Aorta (tissue), 5 donors: ENCODE measurements around the gene AFAP1. TPM values are rescaled to one million over a fixed set of nuclear protein-coding genes. Genes with fewer than 3 reads are reported as not detected.

Source experiments
- ATAC-seq: fragments of 200-7000 bp; cut with Tn5 transposase; one replicate; pipeline ENCODE4 v1.9.1; 2022; ENCODE audit warnings: moderate library complexity; ENCODE audit not compliant: low FRiP score
- DNase-seq, 2 donors: peaks; one replicate each; pipeline ENCODE4 v3.0.0-alpha.2; 2020
- H3K27ac ChIP-seq, 2 donors: one replicate each; pipeline ENCODE4 v1.5.1; 2013; ENCODE audit warnings: low read length in 2 of 2, mild to moderate bottlenecking in 2 of 2, moderate library complexity in 2 of 2, control low read depth in 1 of 2, inconsistent platforms in 1 of 2, low read depth in 1 of 2
- H3K27me3 ChIP-seq, 2 donors: one replicate each; pipeline ENCODE4 v1.6.1; 2013; ENCODE audit warnings: control low read depth in 1 of 2, low read length in 1 of 2, mild to moderate bottlenecking in 1 of 2, moderate library complexity in 1 of 2; ENCODE audit not compliant: insufficient read depth in 2 of 2, control insufficient read depth in 1 of 2
- H3K36me3 ChIP-seq, 2 donors: one replicate each; pipeline ENCODE4 v1.6.1; 2013; ENCODE audit warnings: control low read depth in 1 of 2, low read length in 1 of 2, mild to moderate bottlenecking in 1 of 2; ENCODE audit not compliant: insufficient read depth in 2 of 2, control insufficient read depth in 1 of 2
- H3K4me1 ChIP-seq, 2 donors: one replicate each; pipeline ENCODE4 v1.6.1; 2013; ENCODE audit warnings: low read length in 2 of 2, control low read depth in 1 of 2, mild to moderate bottlenecking in 1 of 2, moderate library complexity in 1 of 2; ENCODE audit not compliant: insufficient read depth in 2 of 2, control insufficient read depth in 1 of 2
- H3K4me3 ChIP-seq, 2 donors: one replicate each; pipeline ENCODE4 v1.5.1; 2013; ENCODE audit warnings: low read length in 2 of 2, control low read depth in 1 of 2, mild to moderate bottlenecking in 1 of 2
- H3K9me3 ChIP-seq: one replicate; pipeline ENCODE4 v1.6.1; 2013; ENCODE audit warnings: mild to moderate bottlenecking, low read length; ENCODE audit not compliant: control insufficient read depth
- WGBS, 2 donors: extraction: QIAGEN DNeasy Blood & Tissue Kit; methylation state at CpG; one replicate each; pipeline ENCODE4 v1.1.7; 2013; 5-methylcytosine and 5-hydroxymethylcytosine counted together
- intact Hi-C, 2 donors: fragments of 100-400 bp; cut with DNase I; formaldehyde crosslinking; loops; one replicate each; pipeline versions ENCODE4 v1.14.2 to v1.15.0; 2022
- polyA plus RNA-seq, 2 donors: library from polyadenylated mRNA; stranded (reverse); fragments of 200-250 nt; gene quantifications; one replicate each; pipeline ENCODE4 v1.2.3, GENCODE V29; 2013
- total RNA-seq, 2 donors: library from RNA; stranded (reverse); fragmentation: NEBNext Ultra II Directional; extraction: Animal tissue kit (Norgen Biotek cat#: 25700); gene quantifications; one replicate each; pipeline ENCODE4 v1.2.1, GENCODE V29; 2021
- donor health status: healthy with polysubstance abuse.
- donor health status: Bipolar disorder and iron deficiency.
- donor health status: DM: no; HTN: no; CAD: no.
- donor health status: DM: no; HTN: no; CAD: no.
- donor health status: DM: yes; HTN: yes; CAD: no.

AFAP1 gene
- total and polyA plus RNA-seq, 4 donors: 4.6 to 60.5 (median 26.9) TPM

DNA sequence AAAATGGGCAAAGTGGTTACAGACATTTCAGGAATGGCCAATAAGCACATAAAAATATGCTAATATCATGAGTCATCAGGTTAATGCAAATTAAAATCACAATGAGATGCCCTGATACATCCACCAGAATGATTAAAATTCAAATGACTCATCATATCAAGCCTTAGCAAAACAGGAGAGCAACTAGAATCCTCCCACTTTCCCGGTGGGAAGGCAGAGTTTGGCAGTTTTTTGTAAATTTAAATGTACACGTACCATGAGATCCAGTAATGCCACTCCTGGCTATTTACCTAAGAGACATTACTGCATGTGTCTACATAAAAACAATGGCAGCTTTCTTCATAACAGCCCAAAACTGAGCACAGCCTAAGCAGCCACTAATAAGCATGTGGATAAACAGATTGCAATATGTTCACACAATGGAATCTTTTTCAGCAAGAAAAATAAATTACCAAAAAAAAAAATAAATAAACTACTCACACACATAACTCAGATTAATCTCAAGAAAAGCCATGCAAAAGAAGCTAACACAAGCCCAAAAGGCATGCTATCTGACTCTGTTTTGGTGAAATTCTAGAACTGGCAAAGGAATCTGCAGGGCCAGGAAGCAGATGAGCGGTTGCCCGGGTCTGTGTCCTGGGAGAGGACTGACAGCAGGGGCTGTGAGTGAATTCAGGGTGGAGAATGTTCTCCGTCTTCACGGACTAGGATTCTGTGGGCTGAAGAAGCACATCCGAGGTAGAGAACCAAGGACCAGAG is 48.8 kb downstream of the AFAP1 start:
- H3K9me3 ChIP-seq: no peaks in the 10 kb centered on the region
- no peaks in the 10 kb centered on the region for H3K27me3 ChIP-seq
- H3K27ac ChIP-seq: no peak overlapping the region
- DNase-seq (no peak), ATAC-seq (no peak)
- no peaks in the 10 kb centered on the region for H3K36me3 ChIP-seq
- intact Hi-C loops: no loop called here
- peaks cover under 1 to 8% of the 10 kb centered on the region in 2 donors for H3K4me1 ChIP-seq
- 31 to 33% methylated on average over 7 of the region's 7 CpGs for WGBS, 2 donors
- H3K4me3 ChIP-seq: no peak overlapping the region

- Histone ChIP-seq H3K27me3 (no peaks in the 10 kb centered on the region), H3K36me3 (no peaks in the 10 kb centered on the region), H3K4me3 (no peak overlapping the region), H3K27ac (no peak overlapping the region), H3K9me3 (no peaks in the 10 kb centered on the region), H3K4me1 (peaks cover 2 to 8% of the 10 kb centered on the region in 2 donors)
- no peak for DNase-seq
- WGBS, 2 donors: 6 to 13% methylated on average over 3 of the region's 3 CpGs
- intact Hi-C loops: no loop called here
- no peak for ATAC-seq
Measured at GRCh38 chr4:7887436-7887835, 52.2 kb downstream of the AFAP1 start.

DNA sequence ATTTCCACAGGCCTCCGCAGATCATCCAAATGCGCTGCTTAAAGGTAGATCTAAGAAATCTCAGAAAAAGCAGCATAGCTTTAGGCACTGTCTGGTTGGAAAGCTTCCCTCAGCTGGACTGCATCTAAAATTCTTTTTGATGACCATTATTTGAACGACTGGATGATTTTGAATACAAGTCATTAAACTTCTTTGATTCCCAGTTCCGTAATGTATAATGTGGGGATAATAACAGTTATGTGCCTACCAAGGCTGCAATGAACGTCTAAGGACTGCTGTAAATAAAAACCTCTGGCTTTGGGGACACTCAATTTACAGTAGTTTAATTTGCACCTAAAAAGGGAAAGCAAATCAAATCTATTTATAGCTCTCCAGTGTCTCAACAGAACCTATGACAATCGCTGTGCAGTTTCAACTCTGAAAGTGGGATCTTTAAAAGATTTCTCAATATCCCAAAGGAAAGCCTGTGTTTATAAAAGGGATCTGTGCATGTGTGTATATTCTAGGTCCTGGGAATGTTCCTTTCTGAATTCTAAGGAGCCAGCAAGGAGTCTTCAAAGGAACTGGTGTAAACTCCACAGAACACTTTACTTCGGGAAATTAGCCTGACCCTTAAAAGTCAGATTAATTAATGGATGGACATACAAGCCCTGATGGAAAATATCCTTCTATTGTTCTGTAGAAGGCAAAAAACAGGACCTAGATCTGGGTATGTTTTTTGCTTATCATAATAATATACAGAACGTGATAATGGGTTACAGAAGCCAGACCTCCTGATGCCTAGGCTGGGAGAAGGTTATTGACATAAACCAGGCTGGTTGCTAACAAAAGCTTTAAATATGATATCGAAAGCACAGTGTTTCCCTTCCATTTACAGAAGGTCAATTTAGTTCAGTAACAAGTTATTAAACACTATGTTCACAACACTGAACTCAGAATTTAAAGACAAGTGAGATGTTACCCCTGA is 53.4 kb downstream of the AFAP1 start:
- Histone ChIP-seq H3K4me1 (peaks cover 2 to 8% of the 10 kb centered on the region in 2 donors), H3K27ac (peak overlapping the region; percentile 63 to 69), H3K4me3 (no peak overlapping the region), H3K9me3 (no peaks in the 10 kb centered on the region), H3K36me3 (no peaks in the 10 kb centered on the region), H3K27me3 (no peaks in the 10 kb centered on the region)
- intact Hi-C loops: no loop called here
- 6 to 10% methylated on average over 9 of the region's 9 CpGs for WGBS, 2 donors
- ATAC-seq: peak; percentile 19
- DNase-seq: no peak

GRCh38 chr4:7885216-7886006 is 54.2 kb downstream of the AFAP1 start:
- no peaks in the 10 kb centered on the region for H3K36me3 ChIP-seq
- no peak overlapping the region for H3K4me3 ChIP-seq
- no peaks in the 10 kb centered on the region for H3K27me3 ChIP-seq
- DNase-seq: peak in 1 of 2 donors; percentile 67
- intact Hi-C loops: no loop called here
- no peaks in the 10 kb centered on the region for H3K9me3 ChIP-seq
- peaks cover 2 to 3% of the 10 kb centered on the region in 2 donors for H3K4me1 ChIP-seq
- peak; percentile 50 for ATAC-seq
- H3K27ac ChIP-seq: peak overlapping the region; percentile 38 to 63
- WGBS, 2 donors: 48 to 50% methylated on average over 16 of the region's 16 CpGs

- Histone ChIP-seq H3K36me3 (no peaks in the 10 kb centered on the region), H3K27ac (peak overlapping the region in 1 of 2 donors; percentile 56), H3K4me3 (no peak overlapping the region), H3K27me3 (no peaks in the 10 kb centered on the region), H3K4me1 (peaks cover 3 to 6% of the 10 kb centered on the region in 2 donors), H3K9me3 (no peaks in the 10 kb centered on the region)
- ATAC-seq (no peak), DNase-seq (no peak)
- intact Hi-C loops: no loop called here
- whole genome bisulfite sequencing, 2 donors: 77 to 78% methylated on average over 7 of the region's 7 CpGs
Measured at GRCh38 chr4:7880683-7881082, 59.0 kb downstream of the AFAP1 start.

DNA sequence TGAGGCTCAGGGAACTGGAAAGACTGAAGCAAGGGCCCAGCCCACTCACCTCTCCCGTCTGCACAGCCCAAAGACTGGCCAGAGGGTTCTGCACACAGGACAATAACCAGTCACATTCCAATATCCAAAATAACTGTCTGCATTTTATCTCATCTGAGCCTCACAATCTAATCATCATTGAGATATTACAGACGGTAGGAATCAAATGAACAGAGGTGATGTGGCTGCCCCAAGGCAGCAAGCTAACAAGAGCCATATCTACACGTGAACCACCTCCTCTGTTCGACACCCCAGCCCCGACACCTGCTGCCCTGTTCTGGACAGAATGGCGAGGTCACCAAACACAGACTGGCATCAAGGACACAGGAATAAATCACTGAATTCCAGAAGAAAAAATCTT is 60.5 kb downstream of the AFAP1 start:
- Histone ChIP-seq H3K4me3 (no peak overlapping the region), H3K4me1 (peaks cover 3 to 6% of the 10 kb centered on the region in 2 donors), H3K27me3 (no peaks in the 10 kb centered on the region), H3K27ac (no peak overlapping the region), H3K9me3 (no peaks in the 10 kb centered on the region), H3K36me3 (no peaks in the 10 kb centered on the region)
- no peak for ATAC-seq
- WGBS, 2 donors: 70 to 71% methylated on average over 6 of the region's 6 CpGs
- intact Hi-C loops: no loop called here
- DNase-seq: no peak

- Histone ChIP-seq H3K27ac (peak overlapping the region in 1 of 2 donors; percentile 61), H3K27me3 (no peaks in the 10 kb centered on the region), H3K4me1 (peaks cover 3 to 6% of the 10 kb centered on the region in 2 donors), H3K9me3 (no peaks in the 10 kb centered on the region), H3K4me3 (no peak overlapping the region), H3K36me3 (no peaks in the 10 kb centered on the region)
- 49% methylated on average over 6 of the region's 6 CpGs for WGBS, 2 donors
- intact Hi-C loops: no loop called here
- ATAC-seq: no peak
- no peak for DNase-seq
Measured at GRCh38 chr4:7878323-7878722, 61.3 kb downstream of the AFAP1 start.

GRCh38 chr4:7877176-7877575 is 62.5 kb downstream of the AFAP1 start:
- H3K4me1 ChIP-seq: peaks cover 3 to 6% of the 10 kb centered on the region in 2 donors
- H3K36me3 ChIP-seq: no peaks in the 10 kb centered on the region
- peak overlapping the region in 1 of 2 donors; percentile 38 for H3K27ac ChIP-seq
- no peaks in the 10 kb centered on the region for H3K27me3 ChIP-seq
- intact Hi-C loops: no loop called here
- 62 to 66% methylated on average over 6 of the region's 6 CpGs for WGBS, 2 donors
- no peaks in the 10 kb centered on the region for H3K9me3 ChIP-seq
- no peak for DNase-seq
- ATAC-seq: no peak
- no peak overlapping the region for H3K4me3 ChIP-seq
